Activated naive CD4-positive, alpha-beta T cell treated with anti-CD3 and anti-CD28 coated beads, Interleukin-2, amount 50 U/mL, for 16 hours (primary cell): ENCODE measurements around the gene SLC37A1.

Source experiments
- DNase-seq: peaks from one replicate; pipeline ENCODE4 v3.0.0-alpha.2; 2020

The SLC37A1 gene

DNA sequence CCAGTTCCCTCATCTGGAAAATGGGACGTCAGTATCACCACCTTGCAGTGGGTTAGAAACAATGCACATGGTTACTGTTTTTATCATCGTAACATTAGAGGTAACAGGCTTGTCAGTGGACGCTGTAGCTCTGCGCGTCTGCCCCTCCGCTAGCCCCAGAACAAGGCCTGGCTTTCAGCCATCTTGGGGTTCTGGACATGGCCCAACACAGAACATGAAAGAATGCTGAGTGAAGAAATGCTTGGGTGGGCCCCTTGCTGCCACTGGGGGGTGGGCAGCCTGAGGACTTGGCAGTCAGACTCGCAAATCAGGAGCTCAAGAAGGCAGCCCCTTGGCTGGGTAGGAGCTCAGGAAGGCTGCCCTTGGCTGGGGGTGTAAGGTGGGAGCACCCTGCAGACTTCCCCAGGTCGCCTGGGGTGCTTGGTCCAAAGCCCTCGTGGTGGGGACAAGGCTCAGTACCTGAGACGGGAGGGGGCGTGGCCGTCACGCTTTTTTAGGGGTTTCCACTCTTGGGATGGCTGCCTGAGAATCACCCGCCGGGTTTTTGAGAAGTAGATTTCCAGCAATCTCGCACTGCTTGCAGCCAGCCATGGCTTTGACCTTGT lies 51.7 kb downstream of the SLC37A1 start:
- no peak for DNase-seq

DNA sequence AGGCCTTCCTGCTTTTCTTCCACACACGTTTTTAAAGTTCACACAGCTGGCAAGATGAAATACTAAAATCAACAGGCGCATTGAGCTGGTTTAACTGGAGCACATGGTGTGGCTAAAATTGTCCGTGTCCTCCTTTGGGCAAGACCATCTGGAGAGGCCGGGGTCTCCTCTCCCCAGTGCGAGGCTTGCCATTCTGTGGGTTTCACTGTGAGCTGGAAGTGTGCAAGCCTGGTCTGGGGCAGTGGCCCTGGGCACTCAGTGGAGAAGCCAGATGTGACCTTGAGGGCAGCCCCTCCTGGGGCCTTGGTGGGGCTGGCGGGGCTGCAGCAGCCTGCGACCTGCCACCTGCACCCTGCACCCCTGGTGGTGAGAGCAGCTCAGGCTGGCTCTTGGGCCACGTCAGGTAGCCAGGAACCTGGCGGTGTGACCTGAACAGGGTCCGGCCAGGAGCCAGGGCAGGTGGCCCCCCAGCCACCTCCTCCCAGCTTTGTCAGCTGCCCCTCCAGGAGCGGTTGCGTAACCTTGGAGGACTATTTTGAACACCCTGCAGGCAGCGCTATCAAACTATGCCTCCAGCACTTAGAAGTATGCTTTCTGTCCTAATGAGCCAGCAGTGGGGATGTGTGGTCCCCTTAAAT lies 52.4 kb downstream of the SLC37A1 start:
- no peak for DNase-seq

DNA sequence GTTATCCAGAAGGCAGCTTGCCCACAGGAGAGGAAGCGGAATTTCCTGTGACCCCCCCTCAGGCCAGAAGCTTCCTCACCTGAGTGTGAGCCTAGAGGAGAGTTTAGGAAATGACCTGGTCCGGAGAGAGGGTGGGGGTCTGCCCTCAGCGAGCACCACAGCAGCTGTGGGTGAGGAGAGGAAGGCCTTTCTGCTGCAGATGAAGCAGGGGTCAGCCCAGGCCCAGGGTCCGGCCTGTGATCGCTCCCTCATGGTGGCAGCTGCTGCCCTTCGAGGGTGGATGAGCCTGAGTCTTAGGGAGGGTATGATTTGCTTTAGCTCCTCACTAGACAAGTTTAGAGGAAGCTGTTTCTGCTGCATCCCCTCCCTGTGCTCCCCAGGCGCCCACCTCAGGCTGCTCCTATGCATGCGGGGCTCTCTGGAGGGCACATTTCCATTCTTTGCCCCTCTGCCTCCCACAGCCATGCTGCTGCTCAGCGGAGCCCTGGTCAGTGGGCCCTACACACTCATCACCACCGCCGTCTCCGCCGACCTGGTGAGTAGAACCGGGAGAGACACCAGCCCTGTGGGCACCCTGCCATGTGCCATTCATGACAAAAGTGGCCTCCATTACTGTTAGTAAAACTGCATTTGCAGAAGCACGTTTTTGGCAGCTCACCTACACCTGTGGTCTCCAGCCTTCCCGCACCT lies 53.0 kb downstream of the SLC37A1 start:
- DNase-seq: no peak

DNA sequence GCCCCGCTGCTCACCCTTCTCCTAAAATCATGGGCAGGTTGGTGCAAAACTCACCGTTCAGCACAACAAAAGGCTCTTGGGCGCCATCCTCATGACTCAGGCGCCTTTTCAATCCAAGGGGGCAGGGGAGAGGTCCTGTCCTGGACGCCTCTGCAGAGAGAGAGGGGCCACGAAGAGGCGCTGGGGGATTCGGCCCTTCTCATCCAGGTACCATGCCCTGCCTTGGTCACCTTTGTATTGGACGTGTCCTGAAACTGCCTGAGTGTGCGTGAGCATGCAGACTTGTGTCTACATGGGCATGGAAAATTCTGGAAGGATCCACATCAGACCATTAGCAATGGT lies 53.5 kb downstream of the SLC37A1 start:
- no peak for DNase-seq

DNA sequence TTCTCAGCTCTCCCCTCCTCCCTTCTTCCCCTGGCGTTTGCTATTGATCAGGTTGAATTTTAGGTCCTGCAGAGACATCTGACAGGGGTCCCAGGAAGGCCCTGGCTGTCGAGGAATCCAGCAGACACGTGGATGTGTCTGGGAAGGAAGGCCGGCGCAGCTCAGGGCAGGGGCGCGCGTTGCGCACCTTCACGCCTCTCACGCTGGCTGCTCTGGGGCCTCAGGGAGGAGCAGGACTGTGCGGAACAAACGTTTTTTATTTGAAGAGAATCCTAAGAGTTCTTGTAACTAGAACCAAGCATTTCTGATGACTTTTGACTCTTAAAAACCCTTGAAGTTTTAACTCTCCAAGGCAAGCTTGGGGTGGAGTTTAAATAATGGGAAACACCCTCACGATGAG lies 54.2 kb downstream of the SLC37A1 start:
- DNase-seq: no peak

DNA sequence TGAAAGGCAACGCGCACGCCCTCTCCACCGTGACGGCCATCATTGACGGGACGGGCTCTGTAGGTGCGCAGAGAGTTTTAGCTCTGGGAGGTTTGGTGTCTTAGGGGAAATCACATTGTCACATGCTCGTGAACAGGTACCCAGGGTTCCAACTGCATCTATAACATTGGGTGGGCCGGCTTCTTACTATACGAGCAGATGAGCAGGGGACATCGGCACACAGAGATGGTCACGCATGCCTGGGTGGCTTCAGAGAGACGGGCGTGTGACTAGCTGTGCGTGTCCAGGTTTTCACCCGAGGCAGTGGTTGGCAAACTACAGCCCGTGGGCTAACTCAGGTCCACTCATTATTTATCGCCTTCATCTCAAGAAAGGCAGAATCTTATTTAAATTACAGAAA lies 54.7 kb downstream of the SLC37A1 start:
- DNase-seq: no peak

DNA sequence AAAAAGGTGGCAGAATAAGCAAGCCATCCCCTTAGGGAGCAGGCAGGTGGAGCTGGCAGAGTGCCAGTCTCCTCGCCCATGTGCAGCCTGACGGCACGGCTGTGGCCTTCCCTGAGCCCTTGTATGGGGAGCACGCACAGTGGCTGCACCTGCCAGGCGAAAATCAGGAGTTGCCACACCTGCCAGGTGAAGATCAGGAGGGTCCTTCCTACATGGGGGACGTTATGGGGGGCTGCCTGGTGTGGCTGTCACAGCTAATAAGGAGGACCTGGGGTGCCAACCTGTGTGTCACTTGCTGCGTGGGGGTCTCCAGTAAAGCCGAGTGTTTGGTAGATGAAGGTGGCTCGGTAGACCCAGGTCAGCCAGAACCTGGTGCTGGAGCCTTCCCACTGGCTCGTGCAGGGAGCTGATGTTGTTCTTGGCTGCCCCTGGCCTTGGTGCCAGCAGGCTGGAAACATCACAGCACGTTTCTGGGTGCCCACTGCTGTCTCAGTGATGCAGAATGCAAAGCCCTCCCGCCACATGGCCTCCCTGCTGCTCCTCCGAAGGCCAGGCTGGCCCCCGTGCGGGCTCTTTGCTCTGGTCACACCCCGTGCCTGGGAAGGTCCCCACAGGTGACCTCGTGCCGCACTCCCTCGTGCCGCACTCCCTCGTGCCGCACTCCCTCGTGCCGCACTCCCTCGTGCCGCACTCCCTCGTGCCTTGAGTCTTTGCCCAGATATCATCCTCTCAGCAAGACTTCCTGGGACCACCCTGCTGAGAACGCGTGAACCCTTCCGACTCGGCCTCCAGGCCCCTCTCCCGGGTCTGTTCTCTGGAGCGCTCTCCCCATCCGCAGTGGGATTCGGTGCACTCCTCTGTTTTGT lies 55.4 kb downstream of the SLC37A1 start:
- DNase-seq: no peak

DNA sequence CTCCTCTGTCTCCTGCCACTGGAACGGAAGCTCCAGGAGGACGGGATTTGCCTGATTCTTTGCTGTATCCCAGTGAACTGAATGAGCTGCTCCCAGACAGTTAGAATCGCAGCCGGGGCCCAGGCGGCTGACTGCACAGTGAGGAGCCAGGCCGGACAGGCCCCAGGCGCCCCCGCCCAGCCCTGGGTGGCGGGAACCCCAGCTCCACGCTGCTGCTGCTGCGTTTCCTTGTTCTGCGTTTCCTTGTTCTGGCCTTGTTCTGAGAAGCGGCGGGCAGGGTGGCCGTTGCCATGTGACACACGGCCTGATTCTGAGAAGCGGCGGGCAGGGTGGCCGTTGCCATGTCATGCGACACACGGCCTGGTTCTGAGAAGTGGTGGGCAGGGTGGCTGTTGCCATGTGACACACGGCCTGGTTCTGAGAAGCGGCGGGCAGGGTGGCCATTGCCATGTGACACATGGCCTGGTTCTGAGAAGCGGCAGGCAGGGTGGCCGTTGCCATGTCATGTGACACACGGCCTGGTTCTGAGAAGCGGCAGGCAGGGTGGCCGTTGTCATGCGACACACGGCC lies 56.2 kb downstream of the SLC37A1 start:
- DNase-seq: no peak

DNA sequence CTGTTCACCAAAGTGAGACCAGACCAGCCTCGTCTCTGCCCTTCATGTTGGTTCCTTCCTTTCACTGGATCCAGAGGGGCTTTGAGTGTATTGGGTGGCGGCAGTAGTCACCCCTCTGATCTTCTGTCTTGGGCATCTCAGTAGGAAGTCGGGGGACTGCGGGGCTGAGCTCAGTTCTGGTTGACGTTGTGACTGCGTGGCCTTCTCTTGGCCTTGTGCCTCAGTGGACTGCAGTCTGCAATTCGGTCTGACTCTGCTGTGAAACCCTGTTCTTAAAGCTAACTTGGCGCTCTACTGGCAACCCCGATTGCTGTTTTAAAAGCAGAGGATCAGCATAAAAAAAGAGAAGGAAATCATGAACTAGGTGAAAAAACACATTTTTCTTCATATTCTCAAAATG lies 56.7 kb downstream of the SLC37A1 start:
- no peak for DNase-seq

DNA sequence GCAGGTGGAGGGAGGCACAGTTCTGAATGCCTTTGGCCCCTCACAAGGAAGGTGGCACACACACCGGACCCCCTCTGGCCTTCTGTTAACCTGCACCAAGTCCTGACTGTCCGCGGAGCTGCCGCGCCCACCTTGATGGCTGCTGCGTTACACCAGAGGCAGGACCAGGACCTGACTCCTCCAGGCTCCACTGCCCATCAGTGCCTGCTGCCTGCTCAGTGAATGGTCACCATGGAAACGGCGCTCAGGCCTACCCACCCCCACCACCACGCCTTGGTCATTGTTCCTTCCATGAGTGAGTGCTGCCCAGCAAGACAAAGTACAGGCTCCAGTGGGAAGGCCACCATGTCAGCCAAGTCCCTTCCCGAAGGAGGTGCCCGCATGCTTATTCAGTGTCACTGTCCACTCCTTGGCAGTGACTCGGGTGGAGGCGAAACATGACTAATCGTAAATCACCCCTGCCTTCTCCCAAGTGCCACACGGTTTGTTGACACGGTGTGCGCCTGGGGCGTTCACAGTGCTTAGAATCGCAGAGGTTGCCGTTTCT lies 57.3 kb downstream of the SLC37A1 start:
- no peak for DNase-seq

DNA sequence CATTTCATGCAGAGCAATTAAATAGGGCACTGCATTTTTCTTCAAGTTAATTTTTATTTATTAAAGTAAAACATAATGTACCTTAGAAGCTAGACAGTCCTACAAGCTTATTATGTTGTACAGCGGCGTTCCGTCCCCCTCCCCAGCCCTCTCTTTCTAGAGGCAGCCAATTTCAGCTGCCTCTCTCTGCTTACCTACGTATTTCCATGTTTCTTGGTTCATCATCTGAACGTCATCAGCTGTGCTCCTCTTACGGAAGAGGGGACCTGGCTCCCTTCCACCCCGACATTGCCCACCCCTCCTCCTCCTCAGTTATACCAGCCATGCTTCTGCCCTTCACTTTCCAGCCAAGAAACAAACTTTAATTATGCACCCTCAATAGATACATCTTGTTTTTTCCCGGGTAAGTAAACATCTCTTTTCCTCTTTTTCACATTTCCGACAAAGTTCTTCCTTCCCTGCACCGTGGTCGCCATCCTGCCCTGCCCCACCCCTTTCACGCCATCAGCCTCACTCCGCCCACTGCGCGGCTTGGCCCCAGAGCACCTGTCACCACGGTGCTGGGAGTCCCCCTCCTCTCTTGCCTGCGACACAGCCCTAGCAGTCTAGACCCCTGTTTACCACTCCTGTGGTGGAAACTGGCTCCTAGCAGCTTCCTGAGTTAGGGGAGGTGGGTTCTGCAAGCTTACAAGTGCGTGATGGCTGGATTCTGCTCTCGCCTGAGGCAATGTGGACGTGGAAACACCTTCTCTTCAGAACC lies 57.9 kb downstream of the SLC37A1 start:
- no peak for DNase-seq

DNA sequence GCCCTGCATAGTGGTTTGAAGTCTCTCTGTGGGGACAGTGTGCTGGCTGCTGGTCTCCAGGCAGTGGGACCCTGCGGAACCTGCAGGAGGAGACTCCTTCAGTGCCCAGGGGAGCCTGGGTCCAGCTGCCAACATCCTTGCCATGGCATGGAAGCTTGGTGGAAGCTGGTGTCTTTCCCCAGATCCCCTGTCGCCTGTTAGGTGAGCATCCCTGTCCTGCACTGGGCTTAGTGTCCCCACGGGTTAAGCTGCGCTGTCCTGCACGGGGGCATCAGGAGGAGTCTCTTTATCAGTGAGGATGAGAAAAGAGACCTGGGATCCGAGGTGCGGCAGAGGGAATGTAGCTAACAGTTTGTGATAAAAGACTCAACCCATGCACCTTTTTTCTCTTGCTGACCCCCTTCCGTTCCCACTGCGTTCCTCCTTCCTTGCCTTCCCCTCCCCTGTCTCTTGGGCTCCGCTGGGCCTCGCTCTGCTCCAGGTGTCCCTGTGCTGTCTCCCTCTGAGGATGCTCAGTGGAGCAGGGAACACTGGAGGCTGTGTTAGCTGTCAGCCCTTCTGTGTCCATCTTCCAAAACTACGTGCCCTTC lies 59.3 kb downstream of the SLC37A1 start:
- no peak for DNase-seq

DNA sequence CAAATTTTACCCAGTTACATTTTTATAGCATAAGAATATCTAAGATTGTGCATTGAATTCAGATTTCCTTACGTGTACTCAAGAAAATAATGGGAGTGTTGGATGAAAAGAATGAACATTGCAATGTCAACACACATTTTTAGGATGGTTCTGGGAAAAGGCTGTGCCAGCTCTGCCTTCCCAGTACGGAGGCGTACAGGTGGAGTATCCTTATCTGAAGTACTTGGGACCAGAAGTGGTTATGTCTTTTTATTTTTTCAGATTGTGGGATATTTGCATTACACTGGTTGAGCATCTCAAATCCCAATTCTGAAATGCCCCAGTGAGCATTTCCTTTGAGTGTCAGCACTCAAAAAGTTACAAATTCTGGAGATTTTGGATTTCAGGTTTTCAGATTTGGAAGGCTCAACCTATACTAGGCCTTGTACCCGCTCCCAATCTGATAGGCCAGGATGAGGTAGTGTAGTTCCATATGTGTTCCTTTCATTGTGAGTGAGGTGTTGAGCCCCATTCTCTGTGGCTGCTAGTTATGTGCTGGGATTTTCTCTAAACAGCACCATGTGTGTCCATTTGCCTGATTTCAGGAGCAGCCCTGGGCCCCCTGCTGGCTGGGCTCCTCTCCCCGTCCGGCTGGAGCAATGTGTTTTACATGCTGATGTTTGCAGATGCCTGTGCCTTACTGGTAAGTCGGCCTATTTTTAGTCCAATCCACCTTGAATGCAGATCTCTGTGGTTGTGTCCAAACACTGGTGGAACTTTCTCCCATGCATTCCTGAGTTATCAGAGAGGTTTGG lies 60.8 kb downstream of the SLC37A1 start:
- DNase-seq: no peak

DNA sequence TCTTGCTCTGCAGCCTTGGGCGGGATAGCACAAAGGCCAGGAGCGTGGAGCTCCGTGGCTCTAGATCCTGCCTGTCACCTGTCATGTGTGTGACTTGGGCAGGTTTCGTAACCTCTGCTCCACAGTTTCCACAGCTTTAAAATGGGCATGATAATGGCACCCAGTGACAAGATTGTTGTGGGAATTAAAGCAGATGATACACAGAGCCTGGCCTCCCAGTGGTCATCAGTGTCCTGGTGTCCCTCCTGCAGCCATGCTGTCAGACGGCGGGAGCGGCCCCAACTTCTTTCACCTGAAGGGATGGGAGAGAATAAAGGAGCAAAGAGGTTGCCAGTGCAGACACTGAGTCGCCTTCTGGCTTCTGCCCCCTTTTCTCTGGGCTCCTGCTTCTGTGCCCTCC lies 61.5 kb downstream of the SLC37A1 start:
- DNase-seq: no peak

DNA sequence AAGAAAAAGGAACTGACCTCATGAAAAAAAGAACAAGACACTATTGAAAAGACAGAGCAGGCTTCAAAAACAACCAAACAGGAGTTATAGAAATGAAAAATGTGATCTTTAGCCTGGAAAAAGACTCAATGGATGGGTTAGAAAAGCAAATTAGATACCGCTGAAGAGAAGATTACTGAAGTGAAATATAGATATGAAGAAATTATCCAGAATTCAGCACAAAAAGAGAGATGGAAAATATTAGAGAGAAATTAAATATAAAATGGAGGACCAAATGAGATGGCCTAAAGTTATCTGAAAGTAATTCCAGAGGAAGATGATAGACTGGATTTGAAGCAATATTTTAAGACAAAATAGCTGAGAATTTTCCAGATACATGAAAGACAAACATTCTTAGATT lies 63.0 kb downstream of the SLC37A1 start:
- DNase-seq: no peak

DNA sequence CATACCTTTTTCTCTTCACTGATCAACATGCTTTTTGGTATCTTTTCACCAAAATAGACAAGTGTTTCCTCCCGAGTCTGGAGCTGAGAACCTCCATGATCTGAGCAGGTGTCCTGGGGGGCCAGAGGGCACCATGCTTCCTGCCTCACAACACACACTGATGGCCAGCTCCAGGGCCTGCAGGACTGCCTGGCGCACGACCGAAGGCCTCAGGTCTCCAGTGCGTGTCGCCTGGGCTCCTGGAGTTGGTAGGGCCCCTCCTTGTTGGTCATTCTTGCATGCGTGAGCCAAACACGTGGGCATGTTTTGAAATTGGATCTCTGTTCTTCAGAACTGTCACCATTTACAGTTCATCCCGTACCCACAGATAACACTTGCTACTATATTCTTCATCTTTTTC lies 64.4 kb downstream of the SLC37A1 start:
- DNase-seq: no peak

DNA sequence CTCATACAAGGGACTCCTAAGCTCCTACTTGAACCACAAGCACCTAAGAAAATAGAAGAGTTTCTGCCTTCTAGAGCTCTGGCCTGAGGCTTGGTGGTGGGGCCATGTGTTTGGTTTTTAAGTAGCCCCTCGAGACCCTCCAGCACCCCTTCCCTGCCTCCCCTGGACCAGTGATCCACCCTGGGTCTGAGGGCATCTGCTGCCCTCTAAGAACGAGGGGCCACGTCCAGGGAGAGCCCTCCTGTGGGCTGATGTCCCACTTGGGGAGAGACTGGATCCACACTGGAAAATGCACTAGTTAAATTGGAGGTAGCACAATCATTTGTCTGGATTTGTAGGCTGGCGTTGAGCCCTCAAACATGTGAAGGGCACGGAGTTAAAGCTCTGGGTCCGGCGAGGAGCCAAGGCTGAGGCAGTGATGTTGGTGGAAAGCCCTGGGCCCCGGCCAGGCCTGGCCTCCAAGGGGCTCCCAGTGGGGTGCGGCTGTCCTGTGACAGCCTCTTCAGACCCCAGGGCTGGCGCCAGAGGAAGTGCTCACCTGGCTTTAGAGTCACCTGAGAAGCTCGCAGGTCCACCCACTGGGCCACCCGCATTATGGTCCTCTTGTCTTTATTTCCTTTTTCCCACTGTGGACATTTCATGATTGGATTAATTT lies 65.2 kb downstream of the SLC37A1 start:
- peak; percentile 6 for DNase-seq

DNA sequence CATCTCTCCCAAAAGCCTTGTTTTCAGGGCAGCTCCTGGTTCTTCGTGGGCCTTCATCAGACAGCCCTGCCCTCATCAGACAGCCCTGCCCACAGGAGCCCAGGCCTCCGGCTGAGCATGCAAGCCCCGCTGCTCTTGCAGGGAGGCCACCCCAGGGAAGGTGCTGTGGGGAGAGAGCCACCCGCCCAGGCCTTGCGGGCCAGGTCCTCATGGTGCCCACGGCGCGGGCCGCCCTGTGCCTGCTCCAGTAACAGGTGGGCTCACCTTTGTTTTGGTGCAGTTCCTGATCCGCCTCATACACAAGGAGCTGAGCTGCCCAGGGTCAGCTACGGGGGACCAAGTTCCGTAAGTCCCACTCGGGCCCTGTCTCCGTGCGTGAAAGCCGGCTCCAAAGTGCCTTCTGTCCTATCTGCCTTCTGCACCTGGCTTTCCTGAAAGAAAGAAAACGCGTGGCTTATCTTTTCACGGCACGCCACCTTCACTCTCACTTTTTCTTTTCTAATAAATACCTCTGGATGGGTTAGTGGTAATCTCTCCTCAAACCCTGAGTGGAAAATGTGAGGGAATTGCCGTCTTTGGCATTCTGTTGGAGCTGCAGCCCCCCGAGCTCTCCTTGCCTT lies 65.9 kb downstream of the SLC37A1 start:
- DNase-seq: no peak

DNA sequence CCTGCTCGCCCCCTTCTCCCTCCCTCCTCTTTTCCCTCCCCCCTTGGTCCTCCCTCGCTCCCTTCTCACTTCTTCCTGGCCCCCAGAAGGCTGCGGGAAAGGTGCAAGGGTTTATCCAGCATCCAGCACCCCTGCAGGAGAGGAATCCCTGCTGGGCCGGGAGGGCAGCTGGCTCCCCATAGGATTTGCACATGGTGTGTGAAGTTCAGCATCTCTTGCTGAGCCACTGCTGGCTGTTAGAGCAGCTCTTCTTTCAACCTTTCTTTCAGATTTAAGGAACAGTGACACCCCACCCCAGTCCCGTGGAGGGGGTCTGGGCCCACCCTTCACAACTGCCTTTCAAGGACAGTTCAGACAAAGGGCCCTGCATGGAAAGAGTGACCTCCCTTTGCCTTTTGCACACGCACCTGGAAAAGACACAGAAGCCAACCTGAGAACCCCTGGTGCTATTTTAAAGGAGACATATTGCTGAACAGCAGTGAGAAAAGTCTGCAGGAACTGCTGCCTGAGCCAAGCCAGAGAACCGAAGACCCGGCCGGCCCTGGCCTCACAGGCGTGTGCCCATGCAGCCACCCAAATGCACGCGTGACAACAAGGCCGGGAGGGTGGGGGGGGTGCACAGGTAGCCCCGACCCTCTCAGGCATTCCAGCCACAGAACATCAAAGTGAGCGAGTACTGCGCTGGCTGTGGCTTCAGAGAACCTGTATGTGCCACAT lies 66.6 kb downstream of the SLC37A1 start:
- no peak for DNase-seq
